GM23338 (cell line): ENCODE measurements around the gene STAB2.

Source experiments
- CREB1 ChIP-seq: fragments of 250-450 bp; sonication (Bioruptor Pico); IDR thresholded peaks from 2 replicates; pipeline ENCODE4 v1.5.0; 2020; ENCODE audit warnings: low read depth, mild to moderate bottlenecking, moderate library complexity
- EZH2 ChIP-seq: fragments of 200-600 bp; sonication (generic); IDR thresholded peaks from one replicate; pipeline ENCODE4 v1.8.0; 2017; ENCODE audit warnings: antibody characterized with exemption, mild to moderate bottlenecking, low read depth; ENCODE audit not compliant: unreplicated experiment
- EZH2phosphoT487 ChIP-seq: fragments of 200-600 bp; sonication (generic); IDR thresholded peaks from one replicate; pipeline ENCODE4 v1.8.1; 2018; ENCODE audit warnings: antibody characterized with exemption; ENCODE audit not compliant: unreplicated experiment
- JUNB ChIP-seq: IDR thresholded peaks from one replicate; pipeline ENCODE4 v1.6.1; 2016; ENCODE audit warnings: antibody characterized with exemption; ENCODE audit not compliant: unreplicated experiment
- POLR2AphosphoS5 ChIP-seq: IDR thresholded peaks from 2 replicates; pipeline ENCODE4 v1.6.1; 2016; ENCODE audit warnings: antibody characterized with exemption, low read depth
- TF ChIP-seq, protein P1 (sequence below), 2 experiments: fragments of 200-600 bp in 1 of 2; sonication (generic) in 1 of 2; conservative IDR thresholded peaks; 2 replicates each; pipeline versions ENCODE4 v1.5.1 to v1.6.1; 2016 to 2017; ENCODE audit warnings: antibody characterized with exemption in 2 of 2, low read depth in 2 of 2, mild to moderate bottlenecking in 2 of 2, moderate library complexity in 1 of 2
- TF ChIP-seq, protein P2 (sequence below): IDR thresholded peaks from one replicate; pipeline ENCODE4 v1.6.1; 2018; ENCODE audit warnings: antibody characterized with exemption; ENCODE audit not compliant: unreplicated experiment
- TF ChIP-seq, protein P3 (sequence below): IDR thresholded peaks from 2 replicates; pipeline ENCODE4 v1.6.1; 2016; ENCODE audit warnings: antibody characterized with exemption

DNA sequence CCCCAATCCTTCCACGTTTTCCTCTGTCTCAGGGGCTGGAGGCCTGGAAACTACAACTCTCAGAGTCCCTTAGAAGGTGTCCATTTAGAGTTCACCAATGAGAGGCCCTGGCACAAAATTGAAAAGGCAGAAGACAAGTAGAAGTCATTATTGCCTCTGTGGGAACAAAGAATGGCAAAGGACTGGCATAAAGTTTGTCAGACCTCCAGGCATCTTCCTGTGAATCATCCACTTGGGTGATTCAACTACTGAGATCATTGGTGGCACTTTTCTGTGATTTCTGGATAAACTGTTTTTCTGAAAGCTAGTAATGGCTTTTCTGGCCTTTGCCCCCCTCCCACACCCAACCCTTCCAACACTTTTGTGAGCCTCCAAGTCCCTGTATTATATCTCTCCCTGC is 48.7 kb upstream of the STAB2 start:
- TF ChIP-seq, protein P1, sequence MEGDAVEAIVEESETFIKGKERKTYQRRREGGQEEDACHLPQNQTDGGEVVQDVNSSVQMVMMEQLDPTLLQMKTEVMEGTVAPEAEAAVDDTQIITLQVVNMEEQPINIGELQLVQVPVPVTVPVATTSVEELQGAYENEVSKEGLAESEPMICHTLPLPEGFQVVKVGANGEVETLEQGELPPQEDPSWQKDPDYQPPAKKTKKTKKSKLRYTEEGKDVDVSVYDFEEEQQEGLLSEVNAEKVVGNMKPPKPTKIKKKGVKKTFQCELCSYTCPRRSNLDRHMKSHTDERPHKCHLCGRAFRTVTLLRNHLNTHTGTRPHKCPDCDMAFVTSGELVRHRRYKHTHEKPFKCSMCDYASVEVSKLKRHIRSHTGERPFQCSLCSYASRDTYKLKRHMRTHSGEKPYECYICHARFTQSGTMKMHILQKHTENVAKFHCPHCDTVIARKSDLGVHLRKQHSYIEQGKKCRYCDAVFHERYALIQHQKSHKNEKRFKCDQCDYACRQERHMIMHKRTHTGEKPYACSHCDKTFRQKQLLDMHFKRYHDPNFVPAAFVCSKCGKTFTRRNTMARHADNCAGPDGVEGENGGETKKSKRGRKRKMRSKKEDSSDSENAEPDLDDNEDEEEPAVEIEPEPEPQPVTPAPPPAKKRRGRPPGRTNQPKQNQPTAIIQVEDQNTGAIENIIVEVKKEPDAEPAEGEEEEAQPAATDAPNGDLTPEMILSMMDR (conservative IDR thresholded peaks at IDR 0.05; ENCODE audit: low read depth in 2 of 2): no peak
- TF ChIP-seq POLR2AphosphoS5 (no peak), EZH2 (no peak), EZH2phosphoT487 (no peak), JUNB (no peak), CREB1 (no peak)
- TF ChIP-seq, protein P2, sequence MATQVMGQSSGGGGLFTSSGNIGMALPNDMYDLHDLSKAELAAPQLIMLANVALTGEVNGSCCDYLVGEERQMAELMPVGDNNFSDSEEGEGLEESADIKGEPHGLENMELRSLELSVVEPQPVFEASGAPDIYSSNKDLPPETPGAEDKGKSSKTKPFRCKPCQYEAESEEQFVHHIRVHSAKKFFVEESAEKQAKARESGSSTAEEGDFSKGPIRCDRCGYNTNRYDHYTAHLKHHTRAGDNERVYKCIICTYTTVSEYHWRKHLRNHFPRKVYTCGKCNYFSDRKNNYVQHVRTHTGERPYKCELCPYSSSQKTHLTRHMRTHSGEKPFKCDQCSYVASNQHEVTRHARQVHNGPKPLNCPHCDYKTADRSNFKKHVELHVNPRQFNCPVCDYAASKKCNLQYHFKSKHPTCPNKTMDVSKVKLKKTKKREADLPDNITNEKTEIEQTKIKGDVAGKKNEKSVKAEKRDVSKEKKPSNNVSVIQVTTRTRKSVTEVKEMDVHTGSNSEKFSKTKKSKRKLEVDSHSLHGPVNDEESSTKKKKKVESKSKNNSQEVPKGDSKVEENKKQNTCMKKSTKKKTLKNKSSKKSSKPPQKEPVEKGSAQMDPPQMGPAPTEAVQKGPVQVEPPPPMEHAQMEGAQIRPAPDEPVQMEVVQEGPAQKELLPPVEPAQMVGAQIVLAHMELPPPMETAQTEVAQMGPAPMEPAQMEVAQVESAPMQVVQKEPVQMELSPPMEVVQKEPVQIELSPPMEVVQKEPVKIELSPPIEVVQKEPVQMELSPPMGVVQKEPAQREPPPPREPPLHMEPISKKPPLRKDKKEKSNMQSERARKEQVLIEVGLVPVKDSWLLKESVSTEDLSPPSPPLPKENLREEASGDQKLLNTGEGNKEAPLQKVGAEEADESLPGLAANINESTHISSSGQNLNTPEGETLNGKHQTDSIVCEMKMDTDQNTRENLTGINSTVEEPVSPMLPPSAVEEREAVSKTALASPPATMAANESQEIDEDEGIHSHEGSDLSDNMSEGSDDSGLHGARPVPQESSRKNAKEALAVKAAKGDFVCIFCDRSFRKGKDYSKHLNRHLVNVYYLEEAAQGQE: no peak
- TF ChIP-seq, protein P3, sequence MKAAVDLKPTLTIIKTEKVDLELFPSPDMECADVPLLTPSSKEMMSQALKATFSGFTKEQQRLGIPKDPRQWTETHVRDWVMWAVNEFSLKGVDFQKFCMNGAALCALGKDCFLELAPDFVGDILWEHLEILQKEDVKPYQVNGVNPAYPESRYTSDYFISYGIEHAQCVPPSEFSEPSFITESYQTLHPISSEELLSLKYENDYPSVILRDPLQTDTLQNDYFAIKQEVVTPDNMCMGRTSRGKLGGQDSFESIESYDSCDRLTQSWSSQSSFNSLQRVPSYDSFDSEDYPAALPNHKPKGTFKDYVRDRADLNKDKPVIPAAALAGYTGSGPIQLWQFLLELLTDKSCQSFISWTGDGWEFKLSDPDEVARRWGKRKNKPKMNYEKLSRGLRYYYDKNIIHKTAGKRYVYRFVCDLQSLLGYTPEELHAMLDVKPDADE: no peak
